Activated CD8-positive, alpha-beta T cell treated with anti-CD3 and anti-CD28 coated beads for 36 hours (primary cell): ENCODE measurements around the gene CEP85L. TPM values are rescaled to one million over a fixed set of nuclear protein-coding genes. Genes with fewer than 3 reads are reported as not detected.

Source experiments
- ATAC-seq: fragments of 200-7000 bp; cut with Tn5 transposase; one replicate; pipeline ENCODE4 v1.10.0; 2021; ENCODE audit warnings: mild to moderate bottlenecking, moderate library complexity
- CTCF ChIA-PET: fragments of 350-600 bp; sonication (Branson Sonifier 250); formaldehyde crosslinking; loops from one replicate; lab custom pipeline; 2021; ENCODE audit warnings: antibody characterized with exemption; lab: Charles Lee
- POLR2A ChIA-PET: fragments of 350-600 bp; sonication (Branson Sonifier 250); formaldehyde crosslinking; loops from one replicate; lab custom pipeline; 2021; ENCODE audit warnings: antibody characterized with exemption; lab: Charles Lee
- DNase-seq: peaks from one replicate; pipeline ENCODE4 v3.0.0-alpha.2; 2020
- H3K27ac Mint-ChIP-seq: one replicate; pipeline ENCODE4 v1.8.0; 2021; ENCODE audit warnings: mild to moderate bottlenecking, mixed read lengths
- H3K27me3 Mint-ChIP-seq: one replicate; pipeline ENCODE4 v1.8.0; 2021; ENCODE audit warnings: mixed read lengths
- H3K36me3 Mint-ChIP-seq: one replicate; pipeline ENCODE4 v1.8.0; 2021; ENCODE audit warnings: low read depth, mixed read lengths
- H3K4me1 Mint-ChIP-seq: one replicate; pipeline ENCODE4 v1.8.0; 2021; ENCODE audit warnings: low read depth, mixed read lengths
- H3K4me3 Mint-ChIP-seq: one replicate; pipeline ENCODE4 v1.8.0; 2021; ENCODE audit warnings: mild to moderate bottlenecking, moderate library complexity, mixed read lengths
- H3K9me3 Mint-ChIP-seq: one replicate; pipeline ENCODE4 v1.8.0; 2021; ENCODE audit warnings: mixed read lengths
- CTCF ChIP-seq: fragments of 200-600 bp; IDR thresholded peaks from one replicate; pipeline ENCODE4 v1.8.0; 2022; ENCODE audit warnings: antibody characterized with exemption, mild to moderate bottlenecking
- intact Hi-C: fragments of 100-400 bp; cut with micrococcal nuclease; formaldehyde crosslinking; loops from one replicate; pipeline ENCODE4 v1.10.0; 2022
- total RNA-seq, 2 experiments: library from RNA; stranded (reverse); gene quantifications; one replicate each; pipeline ENCODE4 v1.2.3, GENCODE V29; 2021

Gene CEP85L
- total RNA-seq, 2 experiments from 2014 or later: 39.6 to 40.3 TPM

- TF ChIP-seq CTCF: no peak
- H3K27ac Mint-ChIP-seq: no peak overlapping the region
- H3K4me1 Mint-ChIP-seq: peaks cover 34% of the 10 kb centered on the region
- peaks cover 10% of the 10 kb centered on the region for H3K9me3 Mint-ChIP-seq
- ATAC-seq (no peak), DNase-seq (no peak)
- H3K4me3 Mint-ChIP-seq: no peak overlapping the region
- no peaks in the 10 kb centered on the region for H3K27me3 Mint-ChIP-seq
- POLR2A ChIA-PET: no interaction called here
- intact Hi-C loops: no loop called here
- H3K36me3 Mint-ChIP-seq: peaks cover 32% of the 10 kb centered on the region
- CTCF ChIA-PET: no interaction called here
Observed at GRCh38 chr6:118529756-118530155, 121.6 kb downstream of the CEP85L start.

GRCh38 chr6:118528129-118528528 lies 123.3 kb downstream of the CEP85L start:
- intact Hi-C loops: no loop called here
- DNase-seq: no peak
- peaks cover 10% of the 10 kb centered on the region for H3K9me3 Mint-ChIP-seq

GRCh38 chr6:118525913-118526780 lies 125.2 kb downstream of the CEP85L start:
- Mint-ChIP-seq H3K36me3 (peaks cover 23% of the 10 kb centered on the region), H3K4me3 (no peak overlapping the region), H3K9me3 (peaks cover 3% of the 10 kb centered on the region), H3K27ac (no peak overlapping the region), H3K27me3 (no peaks in the 10 kb centered on the region), H3K4me1 (peaks cover 30% of the 10 kb centered on the region)
- ATAC-seq: no peak
- no peak for TF ChIP-seq CTCF
- ChIA-PET CTCF (no interaction called here), POLR2A (no interaction called here)
- intact Hi-C loops: no loop called here
- DNase-seq: no peak

More at GRCh38 chr6:118528129-118528528, 123.3 kb downstream of the CEP85L start:
- no peak for ATAC-seq
- Mint-ChIP-seq H3K27me3 (no peaks in the 10 kb centered on the region), H3K36me3 (peaks cover 31% of the 10 kb centered on the region), H3K27ac (no peak overlapping the region), H3K4me1 (peaks cover 39% of the 10 kb centered on the region), H3K4me3 (no peak overlapping the region)
- TF ChIP-seq CTCF: no peak
- ChIA-PET CTCF (interaction anchor here (0.6 kb wide), 1 partner anchor 506 kb away, joined by 3 read pairs; no protein-coding TSS in a partner anchor), POLR2A (no interaction called here)

- DNase-seq (no peak), ATAC-seq (no peak)
- ChIA-PET CTCF (no interaction called here), POLR2A (no interaction called here)
- TF ChIP-seq CTCF: no peak
- Mint-ChIP-seq H3K4me3 (no peak overlapping the region), H3K36me3 (peaks cover 26% of the 10 kb centered on the region), H3K9me3 (no peaks in the 10 kb centered on the region), H3K27ac (no peak overlapping the region), H3K27me3 (no peaks in the 10 kb centered on the region), H3K4me1 (peaks cover 28% of the 10 kb centered on the region)
- intact Hi-C loops: no loop called here
Observed at GRCh38 chr6:118524686-118525085, 126.7 kb downstream of the CEP85L start.

- H3K4me3 Mint-ChIP-seq: no peak overlapping the region
- ChIA-PET CTCF (no interaction called here), POLR2A (no interaction called here)
- peaks cover 38% of the 10 kb centered on the region for H3K36me3 Mint-ChIP-seq
- H3K9me3 Mint-ChIP-seq: peaks cover 3% of the 10 kb centered on the region
- ATAC-seq (no peak), DNase-seq (no peak)
- intact Hi-C loops: no loop called here
- peaks cover 29% of the 10 kb centered on the region for H3K4me1 Mint-ChIP-seq
- H3K27me3 Mint-ChIP-seq: no peaks in the 10 kb centered on the region
- H3K27ac Mint-ChIP-seq: no peak overlapping the region
- no peak for TF ChIP-seq CTCF
Observed at GRCh38 chr6:118523216-118523615, 128.2 kb downstream of the CEP85L start.
